ENCODE measurements around the gene ZGLP1.

Gene ZGLP1

GRCh38 chr19:10325732-10326131 is 16.1 kb upstream of the ZGLP1 start:
- DNase-seq: no peak

GRCh38 chr19:10321874-10322835 is 12.5 kb upstream of the ZGLP1 start:
- no peak for DNase-seq

DNA sequence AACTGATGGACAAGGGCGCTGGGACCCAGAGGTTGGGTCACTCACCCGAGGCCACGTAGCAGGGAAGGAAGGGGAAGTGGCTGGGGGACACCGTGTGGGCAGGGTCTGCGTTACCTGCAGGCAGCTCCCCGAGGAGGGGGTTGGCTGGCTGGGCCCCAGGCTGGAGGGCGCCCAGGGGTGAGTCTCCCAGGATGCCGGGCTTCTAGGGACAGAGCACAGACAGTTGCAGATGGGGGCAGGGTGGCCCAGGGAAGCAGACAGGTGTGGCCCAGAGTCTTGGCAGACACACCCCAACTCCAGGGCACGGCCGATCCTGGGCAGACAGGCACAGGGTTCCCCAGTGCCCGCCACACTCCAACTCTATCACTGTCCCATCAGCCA is 11.8 kb upstream of the ZGLP1 start:
- no peak for DNase-seq

DNA sequence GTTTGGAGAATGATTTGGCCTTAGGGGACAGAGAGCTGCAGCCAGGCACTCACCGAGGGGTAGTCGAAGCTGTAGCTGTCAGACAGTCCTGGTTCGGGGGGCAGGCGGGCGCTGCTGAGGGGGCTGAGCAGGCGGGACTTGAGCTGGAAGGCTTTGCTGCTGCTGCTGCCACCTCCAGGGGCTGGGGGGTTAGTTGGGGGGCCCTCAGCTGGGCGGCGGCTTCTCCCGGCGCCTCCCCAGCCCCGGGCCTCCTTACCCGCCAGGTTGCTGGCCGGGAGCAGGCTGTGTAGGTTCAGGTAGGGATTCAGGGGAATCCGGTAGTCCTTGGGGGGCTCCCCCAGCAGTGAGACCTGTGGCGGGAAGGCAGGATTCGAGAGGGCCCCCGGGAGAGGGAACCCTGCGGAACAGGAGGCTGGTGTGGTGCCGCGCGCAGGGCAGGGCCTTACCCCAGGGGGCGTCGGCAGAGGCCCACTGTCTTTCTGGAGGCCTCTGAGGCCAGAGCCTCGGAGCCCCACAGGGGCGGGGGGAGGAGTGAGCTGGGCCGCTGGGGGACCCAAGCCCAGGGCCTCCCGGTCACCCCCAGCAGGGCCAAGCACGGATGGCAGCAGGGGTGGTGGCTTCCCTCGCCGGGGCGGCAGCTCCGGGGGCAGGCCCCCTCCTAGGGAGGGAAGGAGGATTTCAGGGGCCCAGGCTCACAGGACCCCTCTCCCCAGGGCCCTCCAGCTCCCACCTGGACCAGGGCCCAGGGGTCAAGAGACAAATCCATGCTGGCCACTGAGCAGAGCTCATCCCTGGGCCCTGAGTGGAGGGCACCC is 11.2 kb upstream of the ZGLP1 start:
- DNase-seq: no peak

- DNase-seq: no peak
Measured at GRCh38 chr19:10318807-10319682, 9.4 kb upstream of the ZGLP1 start.

DNA sequence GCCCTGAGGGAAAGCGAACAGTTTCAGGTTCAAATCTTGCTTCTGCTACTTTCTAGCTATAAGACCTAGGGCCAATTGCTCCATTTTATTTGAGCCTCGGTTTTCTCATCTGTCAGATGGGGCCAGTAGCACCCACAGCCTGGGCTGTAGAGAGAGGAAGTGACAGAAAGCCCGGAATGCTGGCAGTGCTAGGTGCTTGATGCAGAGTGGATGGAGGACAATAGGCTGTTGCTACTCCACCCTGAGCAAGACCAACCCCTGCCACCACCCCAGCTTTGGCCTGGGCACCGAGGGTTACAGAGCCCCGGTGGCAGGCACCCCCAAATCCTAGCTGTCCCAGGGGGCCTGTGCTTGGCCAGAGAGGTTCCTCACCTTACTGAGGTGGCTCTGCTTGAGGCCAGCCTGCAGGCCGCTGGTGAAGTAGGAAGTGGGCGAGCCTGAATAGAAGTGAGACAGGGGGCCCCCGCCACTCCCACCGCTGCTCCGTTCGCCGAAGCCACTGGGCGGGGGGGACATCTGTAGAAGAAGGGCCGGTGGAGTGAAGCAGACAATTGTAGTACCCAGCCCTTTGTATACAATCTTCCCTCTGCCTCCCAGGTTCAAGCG is 8.3 kb upstream of the ZGLP1 start:
- DNase-seq: no peak

- no peak for DNase-seq
Measured at GRCh38 chr19:10317045-10317856, 7.6 kb upstream of the ZGLP1 start.

- DNase-seq: peak; percentile 21
Measured at GRCh38 chr19:10316229-10317044, 6.8 kb upstream of the ZGLP1 start.

GRCh38 chr19:10315335-10316214 is 6.0 kb upstream of the ZGLP1 start, which contains the start of gene FDX2:
Gene FDX2 (minus strand): TSS chr19:10316015. CDS start chr19:10315996, 19 bp downstream.
- DNase-seq: peak; percentile 82

GRCh38 chr19:10306327-10306726 is 3.3 kb downstream of the ZGLP1 start:
- no peak for DNase-seq

- DNase-seq: no peak
Measured at GRCh38 chr19:10305139-10305806, 4.3 kb downstream of the ZGLP1 start.

DNA sequence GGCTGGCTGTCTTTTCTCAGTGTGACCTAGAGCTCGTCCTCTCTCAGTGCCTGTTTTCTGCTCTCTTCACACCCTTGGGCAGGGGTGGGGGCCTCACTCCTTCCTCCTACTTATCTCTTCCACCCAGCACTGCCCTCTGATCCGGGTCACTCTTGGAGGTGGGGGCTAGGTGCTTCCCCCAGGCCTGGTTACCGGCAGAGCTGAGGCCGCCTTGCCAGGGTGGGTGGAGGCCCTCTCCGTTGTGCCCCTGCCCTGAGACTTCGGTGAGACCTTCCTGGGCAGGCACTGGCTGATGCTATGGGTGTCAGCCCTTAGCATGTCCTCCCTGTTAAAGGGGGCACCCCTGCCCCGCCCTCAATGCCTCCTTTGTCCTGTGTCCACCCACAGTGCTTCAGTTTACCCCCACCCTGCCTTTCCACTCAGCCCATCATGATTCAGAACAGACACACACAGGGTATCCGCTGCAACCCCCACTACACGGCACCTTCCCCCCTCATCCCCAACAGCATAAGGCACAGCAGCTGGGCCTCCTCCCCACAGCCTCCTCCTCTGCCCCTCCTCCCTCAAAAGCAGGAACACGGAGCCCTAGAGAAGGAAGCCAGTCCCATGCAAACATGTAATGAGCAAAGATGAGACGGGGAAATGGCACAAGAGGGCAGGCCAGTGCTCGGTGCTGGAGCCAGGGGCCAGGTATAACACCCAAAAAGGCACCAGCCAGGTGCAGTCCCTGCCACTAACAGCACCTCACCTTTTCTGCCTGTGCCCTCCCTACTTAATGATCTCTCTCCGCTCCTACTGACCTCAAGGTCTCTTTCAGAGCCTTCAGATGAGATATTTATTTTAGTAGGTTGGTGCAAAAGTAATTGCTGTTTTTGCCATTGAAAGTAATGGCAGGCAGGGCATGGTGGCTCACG is 9.8 kb downstream of the ZGLP1 start:
- no peak for DNase-seq

GRCh38 chr19:10295847-10296591 is 13.6 kb downstream of the ZGLP1 start:
- no peak for DNase-seq

DNA sequence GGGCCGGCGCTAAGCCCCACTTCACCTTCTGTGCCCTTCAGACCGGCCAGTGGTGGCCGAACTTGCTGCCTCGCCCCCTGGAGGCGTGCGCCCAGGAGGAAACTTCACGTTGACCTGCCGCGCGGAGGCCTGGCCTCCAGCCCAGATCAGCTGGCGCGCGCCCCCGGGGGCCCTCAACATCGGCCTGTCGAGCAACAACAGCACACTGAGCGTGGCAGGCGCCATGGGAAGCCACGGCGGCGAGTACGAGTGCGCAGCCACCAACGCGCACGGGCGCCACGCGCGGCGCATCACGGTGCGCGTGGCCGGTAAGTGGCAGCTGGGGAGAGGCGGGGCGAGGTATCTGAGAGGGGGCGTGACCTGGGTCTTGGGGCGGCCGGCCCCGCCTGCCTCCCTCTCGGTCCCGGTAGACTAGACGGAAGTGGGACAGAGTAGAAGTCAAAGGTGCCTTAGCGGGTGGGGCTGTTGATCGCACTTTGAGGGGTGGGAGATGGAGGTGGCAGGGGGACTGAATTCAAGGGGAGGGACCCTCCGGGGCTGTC is 14.2 kb downstream of the ZGLP1 start:
- no peak for DNase-seq

GRCh38 chr19:10294368-10294697 is 15.3 kb downstream of the ZGLP1 start:
- DNase-seq: no peak

DNA sequence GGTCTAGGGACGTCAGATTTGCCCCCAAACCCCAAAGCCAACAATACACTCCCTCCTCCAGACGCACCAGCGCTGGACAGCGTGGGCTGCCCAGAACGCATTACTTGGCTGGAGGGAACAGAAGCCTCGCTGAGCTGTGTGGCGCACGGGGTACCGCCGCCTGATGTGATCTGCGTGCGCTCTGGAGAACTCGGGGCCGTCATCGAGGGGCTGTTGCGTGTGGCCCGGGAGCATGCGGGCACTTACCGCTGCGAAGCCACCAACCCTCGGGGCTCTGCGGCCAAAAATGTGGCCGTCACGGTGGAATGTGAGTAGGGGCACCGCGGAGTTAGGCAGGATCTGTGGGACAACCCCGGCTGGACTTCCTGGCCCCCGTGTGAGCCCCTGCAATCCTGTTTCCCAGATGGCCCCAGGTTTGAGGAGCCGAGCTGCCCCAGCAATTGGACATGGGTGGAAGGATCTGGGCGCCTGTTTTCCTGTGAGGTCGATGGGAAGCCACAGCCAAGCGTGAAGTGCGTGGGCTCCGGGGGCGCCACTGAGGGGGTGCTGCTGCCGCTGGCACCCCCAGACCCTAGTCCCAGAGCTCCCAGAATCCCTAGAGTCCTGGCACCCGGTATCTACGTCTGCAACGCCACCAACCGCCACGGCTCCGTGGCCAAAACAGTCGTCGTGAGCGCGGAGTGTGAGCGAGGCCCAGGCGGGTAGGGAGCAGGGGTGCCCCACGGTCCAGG is 15.8 kb downstream of the ZGLP1 start:
- no peak for DNase-seq

All from 8988T (cell line).